Smooth muscle cell (in vitro differentiated cells): Measurements from ENCODE around the gene NTNG1. TPM values are rescaled to one million over a fixed set of nuclear protein-coding genes. Genes with fewer than 3 reads are reported as not detected.

Source experiments
- DNase-seq: peaks from one replicate; lab custom pipeline; 2025; ENCODE audit not compliant: unreplicated experiment; lab: John Stamatoyannopoulos, UW
- H2AFZ ChIP-seq: fragments of 200-600 bp; sonication (generic); 2 replicates; pipeline ENCODE4 v1.6.0; 2016; ENCODE audit warnings: antibody characterized with exemption, low read depth, mild to moderate bottlenecking
- H3F3A ChIP-seq: fragments of 200-600 bp; sonication (generic); 2 replicates; pipeline ENCODE4 v1.6.0; 2017; ENCODE audit warnings: antibody characterized with exemption, low read depth
- H3K27ac ChIP-seq: fragments of 200-600 bp; sonication (generic); 2 replicates; pipeline ENCODE4 v1.5.1; 2016; ENCODE audit warnings: low read depth, mild to moderate bottlenecking
- H3K27me3 ChIP-seq: fragments of 200-600 bp; sonication (generic); 2 replicates; pipeline ENCODE4 v1.6.1; 2016; ENCODE audit warnings: low read depth, mild to moderate bottlenecking
- H3K36me3 ChIP-seq: fragments of 200-600 bp; sonication (generic); 2 replicates; pipeline ENCODE4 v1.5.1; 2016; ENCODE audit warnings: low read depth
- H3K4me1 ChIP-seq: fragments of 200-600 bp; sonication (generic); 2 replicates; pipeline ENCODE4 v1.5.1; 2016; ENCODE audit warnings: low read depth
- H3K4me2 ChIP-seq: fragments of 200-600 bp; sonication (generic); 2 replicates; pipeline ENCODE4 v1.6.0; 2016; ENCODE audit warnings: mild to moderate bottlenecking
- H3K4me3 ChIP-seq: fragments of 200-600 bp; sonication (generic); 2 replicates; pipeline ENCODE4 v1.5.1; 2016; ENCODE audit warnings: mild to moderate bottlenecking
- H3K79me2 ChIP-seq: fragments of 200-600 bp; sonication (generic); 2 replicates; pipeline ENCODE4 v1.6.0; 2016; ENCODE audit warnings: low read depth, mild to moderate bottlenecking
- H3K9ac ChIP-seq: fragments of 200-600 bp; sonication (generic); 2 replicates; pipeline ENCODE4 v1.6.0; 2016; ENCODE audit warnings: low read depth
- H3K9me3 ChIP-seq: fragments of 200-600 bp; sonication (generic); replicated peaks from 2 replicates; pipeline ENCODE4 v1.5.1; 2016; ENCODE audit warnings: low read depth
- H4K20me1 ChIP-seq: fragments of 200-600 bp; sonication (generic); 2 replicates; pipeline ENCODE4 v1.6.0; 2016; ENCODE audit warnings: low read depth
- WGBS: methylation state at CpG from one replicate; pipeline ENCODE4 v1.1.7; 2016; ENCODE audit warnings: low lambda C conversion rate; 5-methylcytosine and 5-hydroxymethylcytosine counted together
- polyA plus RNA-seq: library from polyadenylated mRNA; unstranded; fragments of >200 nt; fragmentation: Nextera tagmentation; extraction: Ambion mirVana; gene quantifications from 2 replicates; pipeline ENCODE4 v1.2.1, GENCODE V29; 2016
- total RNA-seq: library from RNA; depleted of rRNA; stranded (reverse); fragments of >200 nt; gene quantifications from 2 replicates; pipeline ENCODE4 v1.2.3, GENCODE V29; 2014
- TF ChIP-seq, protein P1 (sequence below): fragments of 200-600 bp; sonication (generic); IDR thresholded peaks from 2 replicates; pipeline ENCODE4 v1.5.1; 2017; ENCODE audit warnings: borderline replicate concordance, mild to moderate bottlenecking, antibody characterized with exemption; ENCODE audit not compliant: insufficient read depth, poor library complexity, severe bottlenecking

Gene NTNG1
- total and polyA plus RNA-seq, 2 experiments from 2014 or later: 0.39 to 1.1 TPM

- WGBS: 84% methylated on average over 8 of the region's 8 CpGs
- no peaks in the 10 kb centered on the region for H3K4me1 ChIP-seq
- no peak overlapping the region for H3K9ac ChIP-seq
- no peaks in the 10 kb centered on the region for H3K9me3 ChIP-seq
- H3K4me3 ChIP-seq: no peak overlapping the region
- no peaks in the 10 kb centered on the region for H3K79me2 ChIP-seq
- H3K27ac ChIP-seq: no peak overlapping the region
- H3K36me3 ChIP-seq: no peaks in the 10 kb centered on the region
- no peaks in the 10 kb centered on the region for H3K27me3 ChIP-seq
- TF ChIP-seq, protein P1, sequence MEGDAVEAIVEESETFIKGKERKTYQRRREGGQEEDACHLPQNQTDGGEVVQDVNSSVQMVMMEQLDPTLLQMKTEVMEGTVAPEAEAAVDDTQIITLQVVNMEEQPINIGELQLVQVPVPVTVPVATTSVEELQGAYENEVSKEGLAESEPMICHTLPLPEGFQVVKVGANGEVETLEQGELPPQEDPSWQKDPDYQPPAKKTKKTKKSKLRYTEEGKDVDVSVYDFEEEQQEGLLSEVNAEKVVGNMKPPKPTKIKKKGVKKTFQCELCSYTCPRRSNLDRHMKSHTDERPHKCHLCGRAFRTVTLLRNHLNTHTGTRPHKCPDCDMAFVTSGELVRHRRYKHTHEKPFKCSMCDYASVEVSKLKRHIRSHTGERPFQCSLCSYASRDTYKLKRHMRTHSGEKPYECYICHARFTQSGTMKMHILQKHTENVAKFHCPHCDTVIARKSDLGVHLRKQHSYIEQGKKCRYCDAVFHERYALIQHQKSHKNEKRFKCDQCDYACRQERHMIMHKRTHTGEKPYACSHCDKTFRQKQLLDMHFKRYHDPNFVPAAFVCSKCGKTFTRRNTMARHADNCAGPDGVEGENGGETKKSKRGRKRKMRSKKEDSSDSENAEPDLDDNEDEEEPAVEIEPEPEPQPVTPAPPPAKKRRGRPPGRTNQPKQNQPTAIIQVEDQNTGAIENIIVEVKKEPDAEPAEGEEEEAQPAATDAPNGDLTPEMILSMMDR: no peak
- H3K4me2 ChIP-seq: no peak overlapping the region
- no peaks in the 10 kb centered on the region for H4K20me1 ChIP-seq
- DNase-seq: no peak
- no peaks in the 10 kb centered on the region for H3F3A ChIP-seq
- H2AFZ ChIP-seq: no peak overlapping the region
Measured at GRCh38 chr1:107460035-107460434, 319.2 kb downstream of the NTNG1 start.

DNA sequence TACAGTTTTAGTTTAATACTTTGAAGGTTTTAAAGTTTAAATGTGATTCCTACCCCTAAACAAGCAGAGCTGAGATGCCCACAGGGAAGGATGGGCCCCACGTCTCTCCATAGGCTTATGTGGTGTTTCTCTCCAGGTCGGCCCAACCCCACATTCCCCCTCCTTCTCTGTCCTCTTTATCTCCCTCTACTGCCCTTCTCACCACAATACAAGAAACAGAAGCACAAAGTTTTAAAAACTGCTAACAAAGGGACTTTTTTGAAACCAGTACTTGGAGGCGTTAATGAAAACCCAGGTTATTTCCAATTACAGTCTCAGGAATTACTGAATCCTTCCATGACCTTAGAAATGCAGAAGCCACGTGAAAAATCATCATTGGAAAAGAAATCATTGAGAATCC lies 324.0 kb downstream of the NTNG1 start:
- Histone ChIP-seq H3K4me2 (no peak overlapping the region), H4K20me1 (no peaks in the 10 kb centered on the region), H3K4me3 (no peak overlapping the region), H3K36me3 (no peaks in the 10 kb centered on the region), H3K4me1 (no peaks in the 10 kb centered on the region), H3K27me3 (no peaks in the 10 kb centered on the region), H3K9ac (no peak overlapping the region), H2AFZ (no peak overlapping the region), H3K27ac (no peak overlapping the region), H3K9me3 (no peaks in the 10 kb centered on the region), H3F3A (no peaks in the 10 kb centered on the region), H3K79me2 (no peaks in the 10 kb centered on the region)
- 65% methylated on average over 4 of the region's 4 CpGs for WGBS
- no peak for DNase-seq
- TF ChIP-seq, protein P1: no peak

DNA sequence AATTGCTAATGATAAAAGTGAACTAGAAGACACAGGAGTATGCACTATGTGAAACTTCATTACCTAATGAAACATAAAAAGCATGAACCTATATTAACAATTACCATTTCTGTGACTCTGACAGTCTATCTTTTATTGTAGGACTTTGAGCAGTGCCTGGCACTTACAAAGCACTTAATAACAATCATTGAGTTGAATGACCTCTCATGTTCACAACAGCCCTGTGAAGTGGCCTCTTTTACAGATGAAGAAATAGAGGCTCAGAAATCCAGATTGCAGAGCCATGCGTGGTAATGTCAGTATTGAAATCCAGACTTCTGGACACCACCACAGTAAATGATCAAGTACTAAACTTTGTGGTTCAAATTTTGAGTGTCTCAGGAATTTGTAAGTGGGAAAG lies 326.4 kb downstream of the NTNG1 start:
- H2AFZ ChIP-seq: no peak overlapping the region
- no peak overlapping the region for H3K4me2 ChIP-seq
- H3K4me1 ChIP-seq: no peaks in the 10 kb centered on the region
- no peak overlapping the region for H3K27ac ChIP-seq
- no peaks in the 10 kb centered on the region for H3K79me2 ChIP-seq
- H3K9ac ChIP-seq: no peak overlapping the region
- H3K4me3 ChIP-seq: no peak overlapping the region
- no peaks in the 10 kb centered on the region for H4K20me1 ChIP-seq
- 93% methylated on average over 1 of the region's 1 CpG for WGBS
- TF ChIP-seq, protein P1: no peak
- H3K9me3 ChIP-seq: no peaks in the 10 kb centered on the region
- H3K36me3 ChIP-seq: no peaks in the 10 kb centered on the region
- H3F3A ChIP-seq: no peaks in the 10 kb centered on the region
- no peak for DNase-seq
- no peaks in the 10 kb centered on the region for H3K27me3 ChIP-seq

DNA sequence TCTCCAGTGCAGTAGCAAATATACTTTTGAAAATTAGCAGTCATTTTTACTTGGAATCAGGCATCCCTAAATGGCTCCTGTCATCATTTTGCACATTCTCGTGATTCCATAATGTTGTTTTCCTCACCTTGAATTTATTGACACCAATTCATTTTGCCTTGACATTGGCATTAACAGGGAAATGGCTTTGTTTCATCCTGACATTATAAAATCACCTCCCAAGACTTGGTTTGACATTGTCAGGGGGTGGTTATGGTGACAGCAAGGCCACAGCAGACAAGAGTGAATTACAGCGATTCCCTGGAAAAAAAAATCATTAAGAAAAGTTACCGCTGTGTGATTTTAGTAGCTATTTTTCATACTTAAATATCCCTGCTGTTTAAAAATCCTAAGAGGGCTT lies 327.0 kb downstream of the NTNG1 start:
- Histone ChIP-seq H4K20me1 (no peaks in the 10 kb centered on the region), H3K4me3 (no peak overlapping the region), H3K9me3 (no peaks in the 10 kb centered on the region), H3K27me3 (no peaks in the 10 kb centered on the region), H3K4me2 (no peak overlapping the region), H3F3A (no peaks in the 10 kb centered on the region), H3K9ac (no peak overlapping the region), H3K79me2 (no peaks in the 10 kb centered on the region), H3K36me3 (no peaks in the 10 kb centered on the region), H3K27ac (no peak overlapping the region), H2AFZ (no peak overlapping the region), H3K4me1 (no peaks in the 10 kb centered on the region)
- 96% methylated on average over 3 of the region's 3 CpGs for WGBS
- TF ChIP-seq, protein P1: no peak
- DNase-seq: no peak
